NCI-H1092 treated with DMSO at 0.1 percent for 48 hours (cell line): Measurements from ENCODE around the gene FAM47E.
"Not testable (repeated sequence)": the region's sequence is repeated elsewhere in the genome, so short reads cannot be mapped to it uniquely, and the experiment has no call there.

Experiments
- DNase-seq: peaks from one replicate; lab custom pipeline; 2025; lab: John Stamatoyannopoulos, UW

FAM47E gene

GRCh38 chr4:76224171-76224570 is 27.4 kb upstream of the FAM47E start:
- no peak for DNase-seq

DNA sequence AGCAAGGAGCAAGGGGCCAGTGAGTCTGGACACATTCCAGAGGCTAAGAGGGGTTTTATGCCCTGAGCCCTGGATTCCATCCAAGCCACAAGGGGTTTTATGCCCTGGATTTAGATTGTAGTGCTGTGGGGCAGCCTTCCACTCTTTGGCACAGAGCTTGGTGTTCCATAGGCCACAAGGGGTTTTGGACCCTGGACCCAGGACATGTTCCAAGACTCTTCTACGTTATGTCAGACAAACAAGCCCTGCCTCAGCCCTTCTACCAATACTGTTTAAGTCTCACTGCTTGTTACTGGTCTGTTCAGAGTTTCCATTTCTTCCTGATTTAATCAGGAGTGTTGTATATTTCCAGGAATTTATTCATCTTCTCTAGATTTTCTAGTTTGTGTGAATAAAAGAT is 25.1 kb upstream of the FAM47E start:
- peak; percentile 76 for DNase-seq

GRCh38 chr4:76232681-76233080 is 18.8 kb upstream of the FAM47E start:
- DNase-seq = no peak

GRCh38 chr4:76233083-76233482 is 18.4 kb upstream of the FAM47E start:
- DNase-seq = no peak

- no peak for DNase-seq
Measured at GRCh38 chr4:76233529-76233928, 18.0 kb upstream of the FAM47E start.

GRCh38 chr4:76233967-76234678 is 17.4 kb upstream of the FAM47E start:
- DNase-seq = no peak

- no peak for DNase-seq
Measured at GRCh38 chr4:76234679-76235044, 16.9 kb upstream of the FAM47E start.

GRCh38 chr4:76235407-76235806 is 16.1 kb upstream of the FAM47E start:
- DNase-seq = no peak

DNA sequence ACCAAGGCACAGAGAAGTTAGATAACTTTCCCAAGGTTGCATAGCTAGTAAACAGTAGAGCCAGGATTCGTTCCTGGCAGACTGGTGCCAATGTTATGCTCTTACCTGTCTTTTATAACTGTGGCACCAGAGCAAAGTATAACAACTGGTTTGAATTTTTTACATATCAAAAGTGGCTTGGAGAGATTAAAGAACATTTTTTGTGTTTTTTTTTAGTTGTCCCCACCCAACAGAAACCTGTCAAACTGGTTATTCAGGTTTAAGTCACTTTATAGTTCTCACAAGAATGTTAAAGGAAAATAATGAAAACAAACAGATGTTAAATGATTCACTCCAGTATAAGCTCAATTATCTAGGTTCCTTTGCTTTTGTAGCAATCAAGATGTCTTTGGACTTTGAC is 15.6 kb upstream of the FAM47E start:
- no peak for DNase-seq

GRCh38 chr4:76238236-76238635 is 13.3 kb upstream of the FAM47E start:
- no peak for DNase-seq

GRCh38 chr4:76238701-76239100 is 12.8 kb upstream of the FAM47E start:
- DNase-seq = no peak

DNA sequence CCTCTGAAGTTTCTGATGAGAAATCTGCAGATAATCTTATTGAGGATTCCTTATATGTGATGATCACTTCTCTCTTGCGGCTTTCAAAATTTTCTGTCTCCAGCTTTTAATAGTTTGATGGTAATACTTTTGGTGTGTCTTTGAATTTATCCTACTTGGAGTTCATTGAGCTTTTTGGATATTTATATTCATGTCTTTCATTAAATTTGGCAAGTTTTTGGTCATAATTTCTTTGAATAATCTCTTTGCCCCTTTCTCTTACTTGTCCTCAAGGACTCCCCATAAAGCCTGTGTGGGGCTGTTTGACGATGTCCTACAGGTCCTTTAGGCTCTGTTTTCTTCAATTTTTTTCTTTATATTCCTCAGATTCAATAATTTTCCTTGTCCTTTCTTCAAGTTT is 11.3 kb upstream of the FAM47E start:
- DNase-seq = no peak

DNA sequence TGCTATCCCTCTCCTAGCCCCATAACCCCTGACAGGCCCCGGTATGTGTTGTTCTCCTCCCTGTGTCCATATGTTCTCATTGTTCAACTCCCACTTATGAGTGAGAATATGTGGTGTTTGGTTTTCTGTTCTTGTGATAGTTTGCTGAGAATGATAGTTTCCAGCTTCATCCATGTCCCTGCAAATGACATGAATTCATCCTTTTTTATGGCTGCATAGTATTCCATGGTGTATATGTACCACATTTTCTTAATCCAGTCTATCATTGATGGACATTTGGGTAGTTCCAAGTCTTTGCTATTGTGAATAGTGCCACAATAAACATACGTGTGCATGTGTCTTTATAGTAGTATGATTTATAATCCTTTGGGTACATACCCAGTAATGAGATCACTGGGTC is 7.6 kb upstream of the FAM47E start:
- DNase-seq = not testable (repeated sequence)

- no peak for DNase-seq
Measured at GRCh38 chr4:76246025-76246424, 5.5 kb upstream of the FAM47E start.

DNA sequence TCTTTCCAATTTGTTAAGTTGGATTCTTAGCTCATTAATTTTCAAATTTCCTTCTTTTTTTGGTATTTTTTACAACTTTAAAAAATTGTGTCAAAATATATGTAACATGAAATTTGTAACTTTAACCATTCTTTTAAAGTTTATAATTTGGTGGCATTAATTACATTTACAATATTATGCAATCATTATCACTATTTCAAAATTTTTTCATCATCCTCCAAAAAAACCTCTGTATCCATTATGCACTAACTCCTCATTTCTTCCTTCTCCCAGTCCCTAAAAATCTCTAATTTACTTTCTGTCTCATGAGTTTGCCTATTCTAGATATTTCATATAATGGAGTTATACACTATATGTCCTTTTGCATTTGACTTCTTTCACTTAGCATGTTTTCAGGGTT is 4.7 kb upstream of the FAM47E start:
- DNase-seq = no peak

- DNase-seq = peak; percentile 48
Measured at GRCh38 chr4:76250962-76251361, 559 bp upstream of the FAM47E start.

GRCh38 chr4:76252271-76252653 is 741 bp downstream of the FAM47E start:
- DNase-seq = no peak

- DNase-seq = no peak
Measured at GRCh38 chr4:76253511-76253910, 2.0 kb downstream of the FAM47E start.

- no peak for DNase-seq
Measured at GRCh38 chr4:76256032-76256431, 4.5 kb downstream of the FAM47E start.

- no peak for DNase-seq
Measured at GRCh38 chr4:76256968-76257367, 5.4 kb downstream of the FAM47E start.

DNA sequence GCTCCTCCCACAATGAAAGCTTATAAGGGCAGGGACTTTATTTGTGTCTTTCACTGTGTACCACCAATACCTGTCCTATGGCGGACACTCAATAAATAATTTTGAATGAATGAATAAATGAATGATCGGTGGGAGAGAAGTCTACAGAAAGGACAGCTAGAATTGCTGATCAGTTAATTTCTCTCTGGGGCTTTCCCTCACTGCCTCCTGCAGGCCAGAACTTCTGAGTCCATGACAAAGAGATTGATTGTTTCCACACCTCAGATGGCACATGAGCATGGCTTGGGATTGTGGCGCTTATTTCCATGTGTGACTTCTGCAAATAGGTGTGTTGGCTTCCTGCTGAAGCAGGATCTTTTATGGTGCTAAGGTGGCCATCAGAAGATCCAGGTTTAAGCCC is 6.3 kb downstream of the FAM47E start:
- DNase-seq = no peak

GRCh38 chr4:76260571-76260970 is 9.1 kb downstream of the FAM47E start:
- DNase-seq = no peak

DNA sequence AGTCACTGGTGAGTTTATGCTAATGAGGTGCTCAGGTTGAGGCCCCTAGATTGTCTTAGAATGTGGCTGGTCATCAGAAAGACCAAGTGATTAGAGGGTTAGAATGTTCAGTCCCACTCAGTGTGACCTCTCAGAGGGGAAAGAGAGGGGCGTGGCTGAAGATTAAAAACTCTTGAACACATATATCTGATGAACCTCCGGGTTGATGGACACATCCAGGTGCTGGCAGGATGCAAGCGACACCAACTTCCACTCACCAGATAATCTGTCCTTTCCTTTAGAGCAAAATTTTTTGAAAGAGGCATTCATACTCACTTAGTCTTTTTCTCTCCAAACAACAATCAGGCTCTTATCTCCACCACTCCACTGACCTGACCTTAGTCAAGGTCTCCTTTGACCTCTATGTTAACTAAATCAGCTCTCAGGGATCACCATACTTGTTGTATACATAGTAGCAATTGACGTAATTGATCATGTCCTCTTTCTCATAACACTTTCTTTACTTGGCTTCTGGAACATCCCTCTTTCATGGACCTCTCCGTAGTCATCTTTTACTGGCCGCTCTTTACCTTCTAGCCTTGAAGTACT is 14.2 kb downstream of the FAM47E start:
- DNase-seq = no peak

- no peak for DNase-seq
Measured at GRCh38 chr4:76266627-76267026, 15.1 kb downstream of the FAM47E start.
